ENCODE data around the gene CIBAR2. TPM values are rescaled to one million over a fixed set of nuclear protein-coding genes. Genes with fewer than 3 reads are reported as not detected.

CIBAR2 gene
- total RNA-seq, 5 donors from 2014 or later (not counting 1 experiment from before 2014, with no cell fraction given): not detected

DNA sequence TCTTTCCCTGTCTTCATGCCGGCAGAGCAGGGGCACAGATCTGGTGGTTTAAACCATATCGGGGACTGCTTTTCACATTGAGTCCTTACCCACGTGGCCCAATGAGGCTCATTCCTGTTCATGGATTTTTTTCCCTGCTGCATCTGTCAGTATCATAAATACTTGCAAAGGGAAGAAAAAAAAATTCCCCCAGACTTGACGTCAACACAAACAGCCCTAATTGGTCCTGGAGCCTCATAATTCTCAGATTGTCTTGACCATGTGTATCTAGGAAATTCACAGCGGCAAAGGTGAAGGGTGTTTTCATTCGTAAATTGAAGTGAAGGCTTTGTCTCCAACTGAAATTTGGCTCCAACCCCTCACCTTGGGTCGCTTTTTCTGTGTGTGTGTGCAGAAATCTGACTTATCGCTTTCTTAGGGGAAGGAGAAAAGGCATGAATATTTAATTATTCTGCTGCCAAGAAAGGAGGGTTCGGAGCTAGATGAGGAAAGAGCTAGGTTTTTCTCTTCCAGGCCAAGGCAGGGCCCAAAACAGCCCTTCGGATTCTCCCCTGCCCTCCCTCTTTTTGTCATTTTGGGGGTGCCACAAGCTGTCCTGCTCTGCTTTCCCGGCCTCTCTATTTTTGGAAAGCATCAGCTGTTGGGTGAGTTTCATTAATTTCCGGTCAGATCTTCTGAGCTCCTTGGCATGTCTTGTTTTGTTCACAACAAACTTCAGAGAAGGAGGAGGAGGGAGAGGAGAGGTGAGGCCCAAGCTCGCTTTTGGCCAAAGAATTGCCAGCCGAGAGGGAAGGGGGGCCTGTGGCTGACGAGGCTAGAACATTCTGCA lies 17.8 kb upstream of the CIBAR2 start:
- Mint-ChIP-seq H3K36me3 (no peaks in the 10 kb centered on the region), H3K27me3 (peaks cover 0 to 1% of the 10 kb centered on the region in 2 donors), H3K9me3 (peaks cover 0 to 3% (median 0%) of the 10 kb centered on the region in 3 donors), H3K27ac (no peak overlapping the region), H3K4me3 (no peak overlapping the region), H3K4me1 (peaks cover 2 to 7% (median 7%) of the 10 kb centered on the region in 3 donors)
- H3K27ac ChIP-seq (ENCODE audit: low read length): no peak overlapping the region
- WGBS (ENCODE audit: insufficient coverage): 78% methylated on average over 7 of the region's 15 CpGs
- CTCF ChIA-PET: no interaction called here
- H3K36me3 ChIP-seq (ENCODE audit: control insufficient read depth in 2 of 2, extremely low read depth in 1 of 2, insufficient read depth in 1 of 2, low read length in 1 of 2): no peaks in the 10 kb centered on the region
- peaks cover 0 to 14% of the 10 kb centered on the region in 2 experiments for H3K4me1 ChIP-seq (ENCODE audit: control insufficient read depth in 1 of 2, extremely low read depth in 1 of 2, insufficient read depth in 2 of 2, low read length in 2 of 2)
- POLR2A ChIA-PET: no interaction called here
- no peaks in the 10 kb centered on the region for H3K9me3 ChIP-seq
- ATAC-seq (replicated peaks in 1 of 4) (no peak), DNase-seq (no peak)
- H3K4me3 ChIP-seq (ENCODE audit: control insufficient read depth in 1 of 2, extremely low read depth in 1 of 2, low read length in 1 of 2): no peak overlapping the region
- H3K27me3 ChIP-seq (replicated peaks in 1 of 2; ENCODE audit: control insufficient read depth in 2 of 2, extremely low read depth in 1 of 2, insufficient read depth in 2 of 2, low read length in 1 of 2): peaks cover 0 to 18% of the 10 kb centered on the region in 2 experiments

GRCh38 chr16:85128079-85128837 lies 16.0 kb upstream of the CIBAR2 start:
- no peak for ATAC-seq (replicated peaks in 1 of 4)
- no peak for DNase-seq
- Mint-ChIP-seq H3K27ac (no peak overlapping the region), H3K36me3 (no peaks in the 10 kb centered on the region), H3K4me1 (peaks cover 2 to 7% (median 6%) of the 10 kb centered on the region in 3 donors), H3K27me3 (peaks cover 0 to 1% of the 10 kb centered on the region in 2 donors), H3K4me3 (no peak overlapping the region), H3K9me3 (peaks cover 0 to 3% (median 0%) of the 10 kb centered on the region in 3 donors)
- 90% methylated on average over 4 of the region's 9 CpGs for WGBS (ENCODE audit: insufficient coverage)
- ChIA-PET CTCF (interaction anchor here in 1 of 2 donors (0.7 kb wide), 1 partner anchor 46 kb away, joined by 6 read pairs; no protein-coding TSS in a partner anchor), POLR2A (no interaction called here)
- no peaks in the 10 kb centered on the region for H3K36me3 ChIP-seq (ENCODE audit: control insufficient read depth in 2 of 2, extremely low read depth in 1 of 2, insufficient read depth in 1 of 2, low read length in 1 of 2)
- no peak overlapping the region for H3K4me3 ChIP-seq (ENCODE audit: control insufficient read depth in 1 of 2, extremely low read depth in 1 of 2, low read length in 1 of 2)
- no peak overlapping the region for H3K27ac ChIP-seq (ENCODE audit: low read length)
- no peaks in the 10 kb centered on the region for H3K9me3 ChIP-seq
- H3K4me1 ChIP-seq (ENCODE audit: control insufficient read depth in 1 of 2, extremely low read depth in 1 of 2, insufficient read depth in 2 of 2, low read length in 2 of 2): peaks cover 0 to 6% of the 10 kb centered on the region in 2 experiments
- H3K27me3 ChIP-seq (replicated peaks in 1 of 2; ENCODE audit: control insufficient read depth in 2 of 2, extremely low read depth in 1 of 2, insufficient read depth in 2 of 2, low read length in 1 of 2): peaks cover 0 to 9% of the 10 kb centered on the region in 2 experiments

- Mint-ChIP-seq H3K4me3 (no peak overlapping the region), H3K27me3 (peaks cover 0 to 1% of the 10 kb centered on the region in 2 donors), H3K4me1 (peaks cover 2 to 7% (median 6%) of the 10 kb centered on the region in 3 donors), H3K27ac (no peak overlapping the region), H3K9me3 (peaks cover 0 to 3% (median 0%) of the 10 kb centered on the region in 3 donors), H3K36me3 (no peaks in the 10 kb centered on the region)
- peaks cover 0 to 6% of the 10 kb centered on the region in 2 experiments for H3K4me1 ChIP-seq (ENCODE audit: control insufficient read depth in 1 of 2, extremely low read depth in 1 of 2, insufficient read depth in 2 of 2, low read length in 2 of 2)
- WGBS (ENCODE audit: insufficient coverage): 93% methylated on average over 2 of the region's 3 CpGs
- DNase-seq (no peak), ATAC-seq (replicated peaks in 1 of 4) (no peak)
- no peak overlapping the region for H3K27ac ChIP-seq (ENCODE audit: low read length)
- H3K27me3 ChIP-seq (replicated peaks in 1 of 2; ENCODE audit: control insufficient read depth in 2 of 2, extremely low read depth in 1 of 2, insufficient read depth in 2 of 2, low read length in 1 of 2): peaks cover 0 to 9% of the 10 kb centered on the region in 2 experiments
- H3K9me3 ChIP-seq: no peaks in the 10 kb centered on the region
- ChIA-PET CTCF (no interaction called here), POLR2A (no interaction called here)
- H3K36me3 ChIP-seq (ENCODE audit: control insufficient read depth in 2 of 2, extremely low read depth in 1 of 2, insufficient read depth in 1 of 2, low read length in 1 of 2): no peaks in the 10 kb centered on the region
- H3K4me3 ChIP-seq (ENCODE audit: control insufficient read depth in 1 of 2, extremely low read depth in 1 of 2, low read length in 1 of 2): no peak overlapping the region
Measured at GRCh38 chr16:85127379-85127723, 15.1 kb upstream of the CIBAR2 start.

- Histone ChIP-seq H3K4me1 (ENCODE audit: control insufficient read depth in 1 of 2, extremely low read depth in 1 of 2, insufficient read depth in 2 of 2, low read length in 2 of 2) (peaks cover 0 to 6% of the 10 kb centered on the region in 2 experiments), H3K36me3 (ENCODE audit: control insufficient read depth in 2 of 2, extremely low read depth in 1 of 2, insufficient read depth in 1 of 2, low read length in 1 of 2) (no peaks in the 10 kb centered on the region), H3K27me3 (replicated peaks in 1 of 2; ENCODE audit: control insufficient read depth in 2 of 2, extremely low read depth in 1 of 2, insufficient read depth in 2 of 2, low read length in 1 of 2) (peaks cover 0 to 9% of the 10 kb centered on the region in 2 experiments), H3K27ac (ENCODE audit: low read length) (no peak overlapping the region), H3K4me3 (ENCODE audit: control insufficient read depth in 1 of 2, extremely low read depth in 1 of 2, low read length in 1 of 2) (no peak overlapping the region), H3K9me3 (no peaks in the 10 kb centered on the region)
- Mint-ChIP-seq H3K27me3 (peaks cover 0 to 1% of the 10 kb centered on the region in 2 donors), H3K9me3 (peaks cover 0 to 3% (median 0%) of the 10 kb centered on the region in 3 donors), H3K36me3 (no peaks in the 10 kb centered on the region), H3K4me3 (no peak overlapping the region), H3K27ac (no peak overlapping the region), H3K4me1 (peaks cover 2 to 7% (median 6%) of the 10 kb centered on the region in 3 donors)
- 57% methylated on average over 4 of the region's 20 CpGs for WGBS (ENCODE audit: insufficient coverage)
- ChIA-PET CTCF (no interaction called here), POLR2A (no interaction called here)
- ATAC-seq (replicated peaks in 1 of 4) (no peak), DNase-seq (no peak)
Measured at GRCh38 chr16:85126705-85127378, 14.6 kb upstream of the CIBAR2 start.

- CTCF ChIA-PET: no interaction called here
- H3K9me3 Mint-ChIP-seq: peaks cover 0 to 3% (median 0%) of the 10 kb centered on the region in 3 donors
- peaks cover 0 to 9% of the 10 kb centered on the region in 2 experiments for H3K27me3 ChIP-seq (replicated peaks in 1 of 2; ENCODE audit: control insufficient read depth in 2 of 2, extremely low read depth in 1 of 2, insufficient read depth in 2 of 2, low read length in 1 of 2)
- H3K4me3 ChIP-seq (ENCODE audit: control insufficient read depth in 1 of 2, extremely low read depth in 1 of 2, low read length in 1 of 2): no peak overlapping the region
- ATAC-seq (replicated peaks in 1 of 4) (no peak), DNase-seq (no peak)
- no peaks in the 10 kb centered on the region for H3K36me3 ChIP-seq (ENCODE audit: control insufficient read depth in 2 of 2, extremely low read depth in 1 of 2, insufficient read depth in 1 of 2, low read length in 1 of 2)
- no peaks in the 10 kb centered on the region for H3K36me3 Mint-ChIP-seq
- H3K9me3 ChIP-seq: no peaks in the 10 kb centered on the region
- no peak overlapping the region for H3K27ac ChIP-seq (ENCODE audit: low read length)
- H3K4me3 Mint-ChIP-seq: no peak overlapping the region
- WGBS (ENCODE audit: insufficient coverage): 72% methylated on average over 8 of the region's 12 CpGs
- peaks cover 0 to 1% of the 10 kb centered on the region in 2 donors for H3K27me3 Mint-ChIP-seq
- POLR2A ChIA-PET: no interaction called here
- H3K4me1 Mint-ChIP-seq: peaks cover 2 to 7% (median 6%) of the 10 kb centered on the region in 3 donors
- no peak overlapping the region for H3K27ac Mint-ChIP-seq
- H3K4me1 ChIP-seq (ENCODE audit: control insufficient read depth in 1 of 2, extremely low read depth in 1 of 2, insufficient read depth in 2 of 2, low read length in 2 of 2): peaks cover 0 to 6% of the 10 kb centered on the region in 2 experiments
Measured at GRCh38 chr16:85126394-85126704, 14.1 kb upstream of the CIBAR2 start.

Data from T-cell (primary cell).